GM19463 (cell line): ENCODE measurements around the gene TENM4.
A peak's percentile ranks its signal among the peaks of the same experiment; 100 is the strongest.

Source experiments
- ATAC-seq: cut with Tn5 transposase; IDR thresholded peaks from one replicate; pipeline ENCODE4 v1.9.1; 2021; ENCODE audit warnings: mild to moderate bottlenecking, moderate library complexity; ENCODE audit not compliant: unreplicated experiment

Gene TENM4

GRCh38 chr11:79422866-79423265 lies 18.0 kb downstream of the TENM4 start:
- no peak for ATAC-seq

- ATAC-seq: no peak
Measured at GRCh38 chr11:79421820-79422219, 19.0 kb downstream of the TENM4 start.

DNA sequence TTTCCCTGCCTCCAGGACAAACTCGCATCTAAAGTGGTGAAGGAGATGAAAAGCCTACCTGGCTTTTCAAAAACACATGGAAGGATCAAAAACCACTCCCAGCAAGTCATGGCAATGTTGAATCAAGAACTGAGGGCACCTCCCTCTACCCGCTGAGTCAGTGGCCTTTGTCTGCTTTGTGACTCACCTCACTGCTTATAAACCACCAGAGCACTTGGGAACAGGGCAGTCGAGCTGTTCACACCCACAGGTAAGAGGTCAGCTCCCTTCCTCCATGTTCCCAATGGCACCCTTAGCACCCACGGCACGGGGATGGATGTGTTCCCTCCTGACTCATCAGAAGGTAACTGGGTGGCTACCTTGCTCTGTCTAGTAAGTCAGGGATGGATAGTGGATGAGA lies 21.7 kb downstream of the TENM4 start:
- no peak for ATAC-seq

DNA sequence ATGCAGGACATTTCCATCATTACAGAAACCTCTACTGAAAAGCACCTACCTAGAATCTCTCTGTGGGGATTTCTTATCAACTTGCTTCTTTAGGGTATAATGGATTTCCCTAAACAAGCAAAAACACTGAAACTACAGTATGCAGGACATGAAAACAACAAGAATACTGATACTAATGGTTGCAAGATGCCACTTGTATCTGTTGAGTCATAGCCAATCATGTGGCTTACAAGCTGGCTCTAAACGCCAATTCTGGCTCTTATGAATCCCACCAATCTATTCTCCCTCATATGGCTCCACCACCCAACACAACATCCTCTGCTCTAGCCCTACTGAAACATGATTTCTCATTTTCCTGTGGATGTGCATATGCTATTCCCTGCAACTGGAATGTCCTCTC lies 22.6 kb downstream of the TENM4 start:
- ATAC-seq: no peak

- ATAC-seq: no peak
Measured at GRCh38 chr11:79417069-79417920, 23.5 kb downstream of the TENM4 start.

- ATAC-seq: no peak
Measured at GRCh38 chr11:79415912-79416311, 24.9 kb downstream of the TENM4 start.

- ATAC-seq: no peak
Measured at GRCh38 chr11:79415411-79415810, 25.4 kb downstream of the TENM4 start.

DNA sequence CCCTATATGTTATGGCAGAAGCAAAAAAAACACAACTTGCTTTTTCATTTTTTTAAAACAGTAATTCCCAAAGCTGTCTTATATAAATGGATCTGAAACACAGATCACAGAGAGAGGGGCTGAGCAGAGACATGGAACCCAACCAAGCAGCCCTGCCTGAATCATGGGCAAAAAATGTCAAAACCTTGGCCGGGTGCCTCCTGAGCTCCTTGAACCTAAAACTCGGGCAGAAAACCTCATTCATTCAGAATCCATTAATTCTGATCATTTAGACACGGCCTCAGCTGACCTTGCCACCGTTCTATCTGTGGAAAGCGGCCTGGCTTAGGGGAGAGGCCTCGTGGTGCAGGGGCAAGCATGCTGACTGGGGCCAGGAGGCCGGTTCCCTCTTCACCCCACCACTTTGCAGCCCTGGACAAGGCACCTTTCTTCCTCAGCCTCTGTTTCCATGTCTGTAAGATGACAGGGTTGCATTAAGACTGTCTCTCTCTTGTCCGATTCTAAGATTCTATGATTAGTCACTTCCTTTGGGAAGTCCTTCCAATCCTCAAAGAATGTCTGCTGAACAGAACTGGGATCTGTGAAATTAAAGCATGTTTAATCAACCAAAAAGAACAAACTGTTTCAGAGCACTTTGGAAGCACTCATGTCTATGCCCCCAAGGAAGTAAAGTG lies 26.0 kb downstream of the TENM4 start:
- no peak for ATAC-seq

- ATAC-seq: no peak
Measured at GRCh38 chr11:79414041-79414440, 26.8 kb downstream of the TENM4 start.

DNA sequence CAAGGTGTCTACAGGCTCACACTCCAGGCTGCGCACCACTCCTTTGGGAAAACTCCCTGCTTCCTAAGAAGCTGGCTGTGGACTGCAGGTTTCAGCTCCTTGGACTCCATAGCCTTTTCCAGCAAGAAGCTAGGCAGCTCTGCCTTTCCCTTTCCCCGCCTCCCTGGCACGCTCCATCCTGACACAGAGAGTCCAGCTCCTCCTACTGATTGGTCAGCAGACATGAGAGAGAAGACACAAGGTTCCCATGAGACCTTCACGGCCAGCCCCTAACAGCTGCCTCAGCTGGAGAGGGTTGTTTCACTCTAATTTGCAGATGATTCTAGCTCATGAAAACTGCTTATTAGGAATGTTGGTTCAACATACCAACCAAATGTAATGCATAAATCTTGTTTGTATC lies 27.6 kb downstream of the TENM4 start:
- peak; percentile 45 for ATAC-seq

DNA sequence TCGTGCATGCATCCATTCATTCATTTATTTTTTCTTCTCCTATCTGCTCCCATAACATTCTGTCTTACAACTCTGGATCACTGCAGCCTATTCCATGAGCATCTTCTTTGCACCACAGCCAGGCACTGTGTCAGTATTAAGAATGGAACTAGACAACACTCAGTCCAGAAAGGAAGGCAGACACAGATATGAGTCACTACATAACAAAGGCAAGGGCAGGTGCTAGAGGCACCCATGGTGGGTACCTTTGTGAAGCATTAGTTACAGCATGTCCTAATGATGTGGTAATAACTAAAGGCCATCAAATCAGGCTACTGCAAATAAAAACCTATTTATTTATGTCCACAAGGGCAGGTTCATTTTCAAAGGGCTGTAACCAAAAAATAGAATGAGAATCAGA lies 28.1 kb downstream of the TENM4 start:
- peak; percentile 86 for ATAC-seq

GRCh38 chr11:79409330-79409729 lies 31.5 kb downstream of the TENM4 start:
- no peak for ATAC-seq

DNA sequence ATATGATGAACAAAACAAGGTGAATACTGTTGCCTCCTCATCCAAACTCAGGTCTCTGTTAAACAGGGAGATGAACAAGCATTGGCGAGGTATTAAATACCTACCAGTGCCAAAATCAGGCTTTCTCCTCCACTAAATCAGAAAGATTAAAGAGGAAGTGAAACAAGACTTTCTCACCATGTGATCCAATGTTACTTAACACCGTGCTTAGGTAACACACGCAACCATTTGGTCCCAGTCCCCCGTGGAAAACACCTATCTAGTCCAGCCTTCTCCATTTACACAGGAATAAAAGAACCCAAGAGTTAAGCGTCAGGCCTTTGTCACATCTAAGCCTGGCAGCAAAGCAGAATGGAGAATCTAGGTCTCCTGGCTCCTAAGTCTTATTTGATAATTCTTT lies 34.5 kb downstream of the TENM4 start:
- peak; percentile 93 for ATAC-seq

GRCh38 chr11:79404806-79405205 lies 36.0 kb downstream of the TENM4 start:
- no peak for ATAC-seq

GRCh38 chr11:79404325-79404724 lies 36.5 kb downstream of the TENM4 start:
- no peak for ATAC-seq

DNA sequence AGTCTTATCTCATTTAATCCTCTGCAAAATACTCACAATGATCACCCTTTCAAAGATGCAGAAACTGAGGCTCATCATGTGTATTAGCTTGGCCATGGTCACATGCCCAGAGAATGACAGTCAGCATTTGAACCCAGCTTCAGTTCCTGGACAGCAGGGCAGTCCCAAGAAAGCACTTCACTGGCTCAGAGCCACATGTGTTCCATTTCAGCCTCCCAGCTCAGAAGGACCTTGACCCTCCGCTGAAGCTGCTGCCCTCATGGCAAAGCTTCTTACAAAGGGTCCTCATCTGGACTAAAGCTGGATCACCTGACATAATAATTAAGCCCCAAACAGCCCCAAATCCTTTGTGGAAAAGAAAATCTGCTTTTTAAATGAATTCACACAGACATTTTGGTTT lies 37.0 kb downstream of the TENM4 start:
- ATAC-seq: no peak

- no peak for ATAC-seq
Measured at GRCh38 chr11:79402912-79403311, 37.9 kb downstream of the TENM4 start.

GRCh38 chr11:79400717-79401330 lies 40.0 kb downstream of the TENM4 start:
- ATAC-seq: peak; percentile 84

GRCh38 chr11:79400206-79400605 lies 40.6 kb downstream of the TENM4 start:
- ATAC-seq: no peak

DNA sequence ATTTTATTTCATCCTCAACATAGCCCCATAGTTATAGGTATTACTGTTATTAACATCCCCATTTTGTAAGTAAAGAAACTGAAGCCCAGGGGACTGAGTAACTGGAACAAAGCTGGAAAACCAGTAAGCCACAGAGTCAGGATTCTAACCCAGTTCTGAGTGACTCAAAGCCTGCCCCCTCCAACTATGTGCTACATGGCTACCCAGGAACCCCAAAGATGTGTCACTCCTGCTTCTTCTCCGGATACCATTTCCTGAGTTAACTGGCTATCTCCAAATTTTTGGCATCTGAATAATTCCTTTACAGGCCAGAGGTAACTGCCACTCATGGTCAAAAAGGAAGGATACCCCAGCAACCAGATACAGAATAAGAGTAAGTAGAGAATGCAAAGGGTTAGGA lies 43.6 kb downstream of the TENM4 start:
- no peak for ATAC-seq

DNA sequence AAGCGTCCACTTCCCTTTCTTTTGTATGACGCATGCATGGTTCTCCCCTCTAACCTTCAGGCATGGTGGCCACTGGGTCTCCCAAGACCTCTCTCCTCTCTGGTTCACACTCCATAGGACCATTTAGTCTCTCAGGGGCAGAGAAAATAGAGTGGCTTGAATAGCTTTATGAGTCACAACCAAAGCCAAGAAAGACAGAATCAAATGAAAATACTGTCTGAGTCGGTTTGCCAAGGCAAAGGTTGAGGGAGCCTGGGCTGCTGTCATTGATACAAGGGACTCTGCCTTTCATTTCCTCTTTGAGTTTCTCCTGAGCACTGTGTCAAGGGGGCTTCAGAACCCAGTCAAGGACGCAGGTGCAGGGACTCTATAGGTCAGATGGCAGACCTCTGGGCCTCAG lies 44.2 kb downstream of the TENM4 start:
- no peak for ATAC-seq

GRCh38 chr11:79396001-79396400 lies 44.8 kb downstream of the TENM4 start:
- ATAC-seq: no peak
